ENCODE measurements around the gene NEK5.

DNA sequence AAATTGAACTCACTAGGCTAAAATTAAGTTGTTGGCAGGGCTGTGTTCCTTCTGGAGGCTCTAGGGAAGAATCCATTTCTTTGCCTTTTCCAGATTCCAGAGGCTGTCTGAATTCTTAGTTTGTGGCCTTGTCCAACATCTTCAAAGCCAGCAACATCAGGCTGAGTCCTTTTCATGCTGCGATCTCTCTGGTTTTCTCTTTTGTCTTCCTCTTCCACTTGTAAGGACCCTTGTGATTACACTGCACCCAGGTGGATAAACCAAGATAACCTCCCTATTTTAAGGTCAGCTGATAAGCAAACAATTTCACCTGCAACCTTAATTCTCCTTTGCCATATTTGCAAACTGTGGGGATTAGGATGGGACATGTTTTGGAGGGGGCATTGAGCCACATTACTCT lies 92.8 kb downstream of the NEK5 start:
- TF ChIP-seq, protein P1, sequence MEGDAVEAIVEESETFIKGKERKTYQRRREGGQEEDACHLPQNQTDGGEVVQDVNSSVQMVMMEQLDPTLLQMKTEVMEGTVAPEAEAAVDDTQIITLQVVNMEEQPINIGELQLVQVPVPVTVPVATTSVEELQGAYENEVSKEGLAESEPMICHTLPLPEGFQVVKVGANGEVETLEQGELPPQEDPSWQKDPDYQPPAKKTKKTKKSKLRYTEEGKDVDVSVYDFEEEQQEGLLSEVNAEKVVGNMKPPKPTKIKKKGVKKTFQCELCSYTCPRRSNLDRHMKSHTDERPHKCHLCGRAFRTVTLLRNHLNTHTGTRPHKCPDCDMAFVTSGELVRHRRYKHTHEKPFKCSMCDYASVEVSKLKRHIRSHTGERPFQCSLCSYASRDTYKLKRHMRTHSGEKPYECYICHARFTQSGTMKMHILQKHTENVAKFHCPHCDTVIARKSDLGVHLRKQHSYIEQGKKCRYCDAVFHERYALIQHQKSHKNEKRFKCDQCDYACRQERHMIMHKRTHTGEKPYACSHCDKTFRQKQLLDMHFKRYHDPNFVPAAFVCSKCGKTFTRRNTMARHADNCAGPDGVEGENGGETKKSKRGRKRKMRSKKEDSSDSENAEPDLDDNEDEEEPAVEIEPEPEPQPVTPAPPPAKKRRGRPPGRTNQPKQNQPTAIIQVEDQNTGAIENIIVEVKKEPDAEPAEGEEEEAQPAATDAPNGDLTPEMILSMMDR (conservative IDR thresholded peaks at IDR 0.05), result no peak
- TF ChIP-seq ZFX (IDR thresholded peaks at IDR 0.05), result no peak

Data from C4-2B (cell line).